OCI-LY1 (cell line): ENCODE results near the gene TF.

Source experiments
- H2AFZ ChIP-seq: fragments of 200-600 bp; sonication (generic), shearing (Covaris generic); 2 replicates; pipeline ENCODE4 v1.6.0; 2014; ENCODE audit warnings: antibody characterized with exemption, mild to moderate bottlenecking, low read length
- H3F3A ChIP-seq: fragments of 200-600 bp; sonication (generic), shearing (Covaris generic); 2 replicates; pipeline ENCODE4 v1.6.0; 2014; ENCODE audit warnings: mild to moderate bottlenecking, antibody characterized with exemption, low read length, moderate library complexity; ENCODE audit not compliant: insufficient read depth
- H3K27ac ChIP-seq: fragments of 200-600 bp; sonication (generic); 2 replicates; pipeline ENCODE4 v1.5.1; 2014; ENCODE audit warnings: low read length, mixed run types, mild to moderate bottlenecking, low read depth; ENCODE audit not compliant: poor library complexity, severe bottlenecking
- H3K27me3 ChIP-seq: fragments of 200-600 bp; sonication (generic); 2 replicates; pipeline ENCODE4 v1.6.0; 2014; ENCODE audit warnings: antibody characterized with exemption, mild to moderate bottlenecking, low read length, moderate library complexity; ENCODE audit not compliant: insufficient read depth
- H3K36me3 ChIP-seq: fragments of 200-600 bp; sonication (generic); 2 replicates; pipeline ENCODE4 v1.6.1; 2014; ENCODE audit warnings: mild to moderate bottlenecking, antibody characterized with exemption, low read length, moderate library complexity, mixed read lengths; ENCODE audit not compliant: insufficient read depth
- H3K4me1 ChIP-seq: fragments of 200-600 bp; sonication (generic); 2 replicates; pipeline ENCODE4 v1.5.1; 2014; ENCODE audit warnings: mild to moderate bottlenecking, low read length, moderate library complexity; ENCODE audit not compliant: insufficient read depth, severe bottlenecking
- H3K4me2 ChIP-seq: fragments of 200-600 bp; sonication (generic), shearing (Covaris generic); 2 replicates; pipeline ENCODE4 v1.6.1; 2014; ENCODE audit warnings: low read length
- H3K4me3 ChIP-seq: fragments of 200-600 bp; sonication (generic); 2 replicates; pipeline ENCODE4 v1.5.1; 2014; ENCODE audit warnings: low read length, low read depth, mild to moderate bottlenecking, mixed read lengths; ENCODE audit not compliant: poor library complexity, severe bottlenecking
- H3K79me2 ChIP-seq: fragments of 200-600 bp; shearing (Covaris generic); 2 replicates; pipeline ENCODE4 v1.6.1; 2016; ENCODE audit warnings: mixed run types, low read length, mixed read lengths; ENCODE audit not compliant: insufficient read depth
- H3K9ac ChIP-seq: fragments of 200-600 bp; sonication (generic), shearing (Covaris generic); 2 replicates; pipeline ENCODE4 v1.6.1; 2014; ENCODE audit warnings: mild to moderate bottlenecking, low read length, mixed read lengths
- H3K9me2 ChIP-seq: fragments of 200-600 bp; sonication (generic), shearing (Covaris generic); 2 replicates; pipeline ENCODE4 v1.6.1; 2014; ENCODE audit warnings: low read depth, mild to moderate bottlenecking, low read length, mixed read lengths
- H3K9me3 ChIP-seq: fragments of 200-600 bp; shearing (Covaris generic); 2 replicates; pipeline ENCODE4 v1.6.1; 2014; ENCODE audit warnings: low read length, mixed read lengths
- H4K20me1 ChIP-seq: fragments of 200-600 bp; sonication (generic), shearing (Covaris generic); 2 replicates; pipeline ENCODE4 v1.6.0; 2016; ENCODE audit warnings: mild to moderate bottlenecking, low read length; ENCODE audit not compliant: insufficient read depth
- CTCF ChIP-seq: fragments of 200-600 bp; sonication (generic), shearing (Covaris generic); IDR thresholded peaks from 2 replicates; pipeline ENCODE4 v1.5.1; 2017; ENCODE audit warnings: mild to moderate bottlenecking, antibody characterized with exemption, low read length, moderate library complexity, mixed read lengths
- EZH2 ChIP-seq: fragments of 200-600 bp; sonication (generic), shearing (Covaris generic); IDR thresholded peaks from 2 replicates; pipeline ENCODE4 v1.8.0; 2017; ENCODE audit warnings: borderline replicate concordance, mixed run types, mild to moderate bottlenecking, antibody characterized with exemption, low read length, moderate library complexity, mixed read lengths

The TF gene

GRCh38 chr3:133835418-133835743 lies 89.2 kb downstream of the TF start:
- H3K9me3 ChIP-seq = no peaks in the 10 kb centered on the region
- H2AFZ ChIP-seq = no peak overlapping the region
- no peaks in the 10 kb centered on the region for H3K9me2 ChIP-seq
- H4K20me1 ChIP-seq = no peaks in the 10 kb centered on the region
- no peaks in the 10 kb centered on the region for H3K79me2 ChIP-seq
- no peaks in the 10 kb centered on the region for H3F3A ChIP-seq
- no peak overlapping the region for H3K9ac ChIP-seq
- H3K27me3 ChIP-seq = 0 out of 2 replicates have a peak, but pooled peaks cover 9% of the 10 kb centered on the region
- no peaks in the 10 kb centered on the region for H3K4me1 ChIP-seq
- H3K36me3 ChIP-seq = no peaks in the 10 kb centered on the region
- H3K4me3 ChIP-seq = no peak overlapping the region
- TF ChIP-seq EZH2 = no peak
- TF ChIP-seq CTCF = no peak
- no peak overlapping the region for H3K4me2 ChIP-seq
- no peak overlapping the region for H3K27ac ChIP-seq

DNA sequence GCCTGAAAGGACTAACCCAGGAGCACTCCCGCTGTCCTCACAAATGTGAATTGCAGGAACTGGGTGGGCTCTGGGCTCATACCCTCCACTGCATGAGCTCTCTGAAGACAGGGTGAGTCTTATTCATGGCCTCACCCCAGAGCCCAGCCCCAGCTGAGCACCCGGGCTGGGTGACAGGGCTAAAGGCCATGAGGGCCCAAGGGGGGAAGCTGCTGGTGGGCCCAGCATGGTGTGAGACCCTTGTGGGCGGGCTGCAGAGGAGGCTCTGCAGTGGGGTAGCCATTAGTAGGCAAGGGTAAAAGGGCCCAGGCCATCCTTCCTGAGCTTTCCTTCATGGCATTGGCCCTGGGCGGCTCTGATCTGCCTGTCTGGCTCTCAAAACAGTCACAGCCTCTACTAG lies 89.8 kb downstream of the TF start:
- no peak overlapping the region for H3K4me3 ChIP-seq
- H4K20me1 ChIP-seq = no peaks in the 10 kb centered on the region
- H3K9ac ChIP-seq = no peak overlapping the region
- 0 out of 2 replicates have a peak, but pooled peaks cover 9% of the 10 kb centered on the region for H3K27me3 ChIP-seq
- H3K9me3 ChIP-seq = no peaks in the 10 kb centered on the region
- no peaks in the 10 kb centered on the region for H3K36me3 ChIP-seq
- H3K4me1 ChIP-seq = no peaks in the 10 kb centered on the region
- no peaks in the 10 kb centered on the region for H3K9me2 ChIP-seq
- no peaks in the 10 kb centered on the region for H3F3A ChIP-seq
- H3K79me2 ChIP-seq = no peaks in the 10 kb centered on the region
- TF ChIP-seq EZH2 (no peak), CTCF (no peak)
- no peak overlapping the region for H3K27ac ChIP-seq
- H3K4me2 ChIP-seq = no peak overlapping the region
- no peak overlapping the region for H2AFZ ChIP-seq

DNA sequence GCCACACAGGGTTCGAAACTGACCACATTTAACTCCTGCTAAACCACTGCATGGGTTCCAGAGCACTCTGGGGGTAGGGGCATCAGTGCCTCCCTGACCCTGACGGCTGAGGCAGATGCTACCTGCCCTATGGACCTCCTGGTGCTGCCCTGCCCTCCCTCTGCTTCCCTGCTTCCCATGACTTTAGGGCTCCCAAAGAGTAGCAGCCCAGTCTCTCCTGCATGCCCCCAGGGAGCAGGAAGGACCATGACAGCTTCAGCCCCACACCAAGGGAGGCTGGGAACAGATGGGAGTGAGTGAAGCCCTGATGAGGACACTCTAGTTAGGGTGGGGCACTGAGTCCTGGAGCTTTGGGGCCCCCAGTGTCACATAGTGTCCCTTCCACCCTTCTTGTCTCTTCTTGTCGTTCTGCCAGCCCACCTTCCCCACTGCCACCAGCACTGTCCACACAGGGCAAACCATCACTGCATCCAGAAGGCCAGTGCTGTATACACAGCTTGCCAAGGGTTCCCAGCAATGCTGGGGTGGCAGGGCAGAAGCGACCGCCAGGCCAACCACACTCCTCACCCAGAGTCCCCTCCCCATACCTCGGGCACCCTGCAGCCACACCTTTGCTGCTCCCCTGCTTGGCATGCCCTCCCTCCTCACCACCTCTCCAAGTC lies 90.4 kb downstream of the TF start:
- no peak overlapping the region for H3K9ac ChIP-seq
- H3K4me1 ChIP-seq = no peaks in the 10 kb centered on the region
- H3K9me3 ChIP-seq = no peaks in the 10 kb centered on the region
- no peak overlapping the region for H3K27ac ChIP-seq
- H3K4me2 ChIP-seq = no peak overlapping the region
- H3F3A ChIP-seq = no peaks in the 10 kb centered on the region
- H3K27me3 ChIP-seq = 0 out of 2 replicates have a peak, but pooled peaks cover 6% of the 10 kb centered on the region
- H2AFZ ChIP-seq = no peak overlapping the region
- no peak overlapping the region for H3K4me3 ChIP-seq
- H3K9me2 ChIP-seq = no peaks in the 10 kb centered on the region
- no peaks in the 10 kb centered on the region for H3K79me2 ChIP-seq
- H3K36me3 ChIP-seq = no peaks in the 10 kb centered on the region
- TF ChIP-seq CTCF (no peak), EZH2 (no peak)
- no peaks in the 10 kb centered on the region for H4K20me1 ChIP-seq
